Erythroblast (primary cell): ENCODE results near the gene SYCE1L.

ENCODE experiments used
- DNase-seq, 2 experiments: peaks; one replicate each; lab custom pipeline; 2025; lab: John Stamatoyannopoulos, UW
- GATA1 ChIP-seq: IDR thresholded peaks from 2 replicates; pipeline ENCODE4 v1.6.1; 2011; ENCODE audit warnings: low read depth, mild to moderate bottlenecking, control low read depth, low read length, moderate library complexity
- POLR2A ChIP-seq: IDR thresholded peaks from 2 replicates; pipeline ENCODE4 v1.6.1; 2011; ENCODE audit warnings: mild to moderate bottlenecking, low read length

SYCE1L gene

GRCh38 chr16:77250400-77250799 lies 51.2 kb downstream of the SYCE1L start:
- no peak for DNase-seq
- TF ChIP-seq GATA1, result no peak
- no peak for TF ChIP-seq POLR2A
